Adrenal gland (tissue), 5 donors: ENCODE data around the gene ZNF783.

ENCODE experiments used
- CTCF ChIP-seq, 6 experiments: fragments of 450-650 bp in 4 of 6; fragments of 200-600 bp in 2 of 6; sonication (generic) in 1 of 6; IDR thresholded peaks; 1 replicate in 5 of 6; 2 replicates in 1 of 6; pipeline versions ENCODE4 v1.5.1 to v1.8.0; 2016 to 2021; ENCODE audit warnings: antibody characterized with exemption in 6 of 6, mild to moderate bottlenecking in 2 of 6, moderate library complexity in 1 of 6
- POLR2A ChIP-seq, 2 donors: fragments of 450-650 bp; IDR thresholded peaks; one replicate each; pipeline ENCODE4 v1.6.1; 2017; ENCODE audit warnings: antibody characterized with exemption in 2 of 2, mild to moderate bottlenecking in 2 of 2, moderate library complexity in 1 of 2
- donor health status: DM: no; HTN: no; CAD: no.

- TF ChIP-seq CTCF (IDR thresholded peaks at IDR 0.05) (no peak), POLR2A (IDR thresholded peaks at IDR 0.05) (no peak)
Observed at GRCh38 chr7:149316606-149317005, 54.6 kb downstream of the ZNF783 start.
